WTC11 (cell line): ENCODE results near the gene NFAT5. TPM values are rescaled to one million over a fixed set of nuclear protein-coding genes. Genes with fewer than 3 reads are reported as not detected.

Experiments used
- ATAC-seq: fragments of 200-7000 bp; cut with Tn5 transposase; 2 replicates; pipeline ENCODE4 v1.10.0; 2021; ENCODE audit warnings: mild to moderate bottlenecking, moderate library complexity
- CTCF ChIA-PET: fragments of 300-600 bp; sonication (Branson Sonifier 250); formaldehyde crosslinking; loops from one replicate; lab custom pipeline; 2021; ENCODE audit warnings: antibody characterized with exemption; lab: Charles Lee
- POLR2A ChIA-PET: fragments of 350-600 bp; sonication (Branson Sonifier 250); formaldehyde crosslinking; loops from one replicate; lab custom pipeline; 2021; ENCODE audit warnings: antibody characterized with exemption; lab: Charles Lee
- DNase-seq: peaks from one replicate; pipeline ENCODE4 v3.0.0; 2021; ENCODE audit warnings: low spot score
- H3K27ac Mint-ChIP-seq: 2 replicates; pipeline ENCODE4 v1.8.0; 2021; ENCODE audit warnings: mixed read lengths
- H3K27me3 Mint-ChIP-seq: 2 replicates; pipeline ENCODE4 v1.8.0; 2021; ENCODE audit warnings: low read depth, mild to moderate bottlenecking, moderate library complexity, mixed read lengths
- H3K36me3 Mint-ChIP-seq: 2 replicates; pipeline ENCODE4 v1.8.0; 2021; ENCODE audit warnings: mixed read lengths
- H3K4me1 Mint-ChIP-seq: 2 replicates; pipeline ENCODE4 v1.8.0; 2022; ENCODE audit warnings: mixed read lengths
- H3K4me3 Mint-ChIP-seq: 2 replicates; pipeline ENCODE4 v1.8.0; 2021; ENCODE audit warnings: mild to moderate bottlenecking, moderate library complexity, mixed read lengths
- H3K9me3 Mint-ChIP-seq: 2 replicates; pipeline ENCODE4 v1.8.0; 2021; ENCODE audit warnings: mixed read lengths
- ATF1 ChIP-seq: sonication (generic); formaldehyde crosslinking; IDR thresholded peaks from 2 replicates; pipeline ENCODE4 v1.8.1; 2023; ENCODE audit warnings: mild to moderate bottlenecking, moderate library complexity, missing genetic modification reagents
- ATF3 ChIP-seq: sonication (generic); formaldehyde crosslinking; conservative IDR thresholded peaks from 2 replicates; pipeline ENCODE4 v1.8.1; 2022; ENCODE audit warnings: mild to moderate bottlenecking, missing genetic modification reagents
- CBFB ChIP-seq: sonication (generic); formaldehyde crosslinking; IDR thresholded peaks from 2 replicates; pipeline ENCODE4 v1.8.1; 2022; ENCODE audit warnings: mild to moderate bottlenecking, low read depth, missing genetic modification reagents
- CDX4 ChIP-seq: fragments of 250-450 bp; sonication (Bioruptor Pico); IDR thresholded peaks from 2 replicates; pipeline ENCODE4 v1.9.0; 2021; ENCODE audit warnings: moderate library complexity, mild to moderate bottlenecking, inconsistent platforms, borderline replicate concordance
- CREM ChIP-seq: sonication (generic); formaldehyde crosslinking; IDR thresholded peaks from 2 replicates; pipeline ENCODE4 v1.8.1; 2022; ENCODE audit warnings: mild to moderate bottlenecking, missing genetic modification reagents, moderate library complexity
- CTCF ChIP-seq: fragments of 200-600 bp; IDR thresholded peaks from 2 replicates; pipeline ENCODE4 v1.8.0; 2022; ENCODE audit warnings: antibody characterized with exemption
- FOXK1 ChIP-seq: sonication (generic); formaldehyde crosslinking; IDR thresholded peaks from 2 replicates; pipeline ENCODE4 v1.8.0; 2022; ENCODE audit warnings: mild to moderate bottlenecking, moderate library complexity, missing genetic modification reagents
- GABPB1 ChIP-seq: sonication (generic); formaldehyde crosslinking; IDR thresholded peaks from 2 replicates; pipeline ENCODE4 v1.8.1; 2023; ENCODE audit warnings: mild to moderate bottlenecking, missing genetic modification reagents
- PREB ChIP-seq: sonication (generic); formaldehyde crosslinking; IDR thresholded peaks from 2 replicates; pipeline ENCODE4 v1.8.1; 2022; ENCODE audit warnings: mild to moderate bottlenecking, missing genetic modification reagents, moderate library complexity, borderline replicate concordance
- TEAD4 ChIP-seq: sonication (generic); formaldehyde crosslinking; IDR thresholded peaks from 2 replicates; pipeline ENCODE4 v1.8.0; 2022; ENCODE audit warnings: mild to moderate bottlenecking, missing genetic modification reagents
- TP53 ChIP-seq: sonication (generic); formaldehyde crosslinking; IDR thresholded peaks from 2 replicates; pipeline ENCODE4 v1.8.1; 2023; ENCODE audit warnings: mild to moderate bottlenecking, missing genetic modification reagents
- ZBTB43 ChIP-seq: sonication (generic); formaldehyde crosslinking; IDR thresholded peaks from 2 replicates; pipeline ENCODE4 v1.8.1; 2023; ENCODE audit warnings: mild to moderate bottlenecking, missing genetic modification reagents
- ZNF425 ChIP-seq: fragments of 250-450 bp; sonication (Bioruptor Pico); conservative IDR thresholded peaks from 2 replicates; pipeline ENCODE4 v1.9.0; 2021; ENCODE audit warnings: mild to moderate bottlenecking
- ZSCAN18 ChIP-seq: fragments of 250-450 bp; sonication (Bioruptor Pico); IDR thresholded peaks from 2 replicates; pipeline ENCODE4 v2.1.2; 2022; ENCODE audit warnings: mild to moderate bottlenecking, moderate library complexity
- total RNA-seq: library from RNA; stranded (reverse); gene quantifications from 3 replicates; pipeline ENCODE4 v1.2.3, GENCODE V29; 2021

The NFAT5 gene
- total RNA-seq, 1 experiment from 2014 or later, result 23.2 TPM

GRCh38 chr16:69707920-69708683 is 142.3 kb downstream of the NFAT5 start:
- Mint-ChIP-seq H3K4me1 (0 out of 2 replicates have a peak, but pooled peaks cover 6% of the 10 kb centered on the region), H3K36me3 (no peaks in the 10 kb centered on the region), H3K27me3 (no peaks in the 10 kb centered on the region), H3K27ac (peak overlapping the region; percentile 36), H3K4me3 (no peak overlapping the region), H3K9me3 (no peaks in the 10 kb centered on the region)
- ChIA-PET POLR2A (interaction anchor here (1.2 kb wide), 1 partner anchor 308 kb away, joined by 3 read pairs; no protein-coding TSS in a partner anchor), CTCF (interaction anchor here (1.2 to 3.9 kb wide), 2 partner anchors 17 to 46 kb away, joined by 6 to 36 read pairs; partner anchors contain the start of gene NOB1)
- no peak for TF ChIP-seq CDX4 (CRISPR knock-in tag)
- no peak for TF ChIP-seq ATF3 (CRISPR knock-in tag)
- no peak for TF ChIP-seq GABPB1 (CRISPR knock-in tag)
- TF ChIP-seq ZSCAN18 (CRISPR knock-in tag), result no peak
- no peak for TF ChIP-seq CBFB
- TF ChIP-seq PREB (CRISPR knock-in tag), result no peak
- no peak for TF ChIP-seq ATF1
- TF ChIP-seq ZNF425 (CRISPR knock-in tag), result no peak
- TF ChIP-seq CREM (CRISPR knock-in tag), result no peak
- TF ChIP-seq TEAD4, result no peak
- no peak for TF ChIP-seq ZBTB43 (CRISPR knock-in tag)
- ATAC-seq (no peak), DNase-seq (no peak)

GRCh38 chr16:69709456-69710084 is 143.8 kb downstream of the NFAT5 start:
- Mint-ChIP-seq H3K4me3 (no peak overlapping the region), H3K27ac (no peak overlapping the region; the same call in 1 of the 2 replicates), H3K27me3 (no peaks in the 10 kb centered on the region), H3K4me1 (0 out of 2 replicates have a peak, but pooled peaks cover 6% of the 10 kb centered on the region), H3K9me3 (no peaks in the 10 kb centered on the region), H3K36me3 (no peaks in the 10 kb centered on the region)
- POLR2A ChIA-PET, result no interaction called here
- CTCF ChIA-PET, result interaction anchor here (0.5 to 3.9 kb wide), 20 partner anchors 10 to 323 kb away, joined by 3 to 36 read pairs (median 4); partner anchors contain the start of genes NOB1 and NQO1
- ATAC-seq (peak; percentile 63), DNase-seq (no peak)
- TF ChIP-seq TP53 (CRISPR knock-in tag) (no peak), ZSCAN18 (CRISPR knock-in tag) (no peak), CTCF (peak; percentile 53), FOXK1 (no peak)
